ENCODE results near the gene LRCH1. TPM values are rescaled to one million over a fixed set of nuclear protein-coding genes. Genes with fewer than 3 reads are reported as not detected.

Gene LRCH1
- total and polyA plus RNA-seq, 7 donors: 1.7 to 7.9 (median 4.1) TPM

GRCh38 chr13:46571189-46571908 is 18.4 kb downstream of the LRCH1 start:
- intact Hi-C loops (cut with DNase I): no loop called here
- WGBS, 3 donors: 25 to 43% (median 29%) methylated on average over 11 of the region's 11 CpGs
- Histone ChIP-seq H3K36me3 (ENCODE audit: insufficient read depth in 1 of 2, low read depth in 1 of 2) (no peaks in the 10 kb centered on the region), H3K27me3 (ENCODE audit: insufficient read depth in 3 of 3, low read length in 2 of 3) (no peaks in the 10 kb centered on the region), H3K27ac (no peak overlapping the region), H3K4me3 (no peak overlapping the region), H3K4me1 (peaks cover 9% of the 10 kb centered on the region), H3K9me3 (no peaks in the 10 kb centered on the region)
- DNase-seq: no peak
- ATAC-seq: peak; percentile 65 to 86 (median 76)
- TF ChIP-seq CTCF (IDR thresholded peaks at IDR 0.05): no peak

GRCh38 chr13:46571909-46572595 is 19.1 kb downstream of the LRCH1 start:
- TF ChIP-seq CTCF (IDR thresholded peaks at IDR 0.05): no peak
- H3K4me3 ChIP-seq: no peak overlapping the region
- no peak overlapping the region for H3K27ac ChIP-seq
- ATAC-seq (no peak), DNase-seq (no peak)
- WGBS, 3 donors: 38 to 54% (median 47%) methylated on average over 7 of the region's 7 CpGs
- H3K36me3 ChIP-seq (ENCODE audit: insufficient read depth in 1 of 2, low read depth in 1 of 2): no peaks in the 10 kb centered on the region
- H3K27me3 ChIP-seq (ENCODE audit: insufficient read depth in 3 of 3, low read length in 2 of 3): no peaks in the 10 kb centered on the region
- H3K4me1 ChIP-seq: peaks cover 13% of the 10 kb centered on the region
- no peaks in the 10 kb centered on the region for H3K9me3 ChIP-seq
- intact Hi-C loops (cut with DNase I): no loop called here

GRCh38 chr13:46572752-46573431 is 19.9 kb downstream of the LRCH1 start:
- 67 to 78% (median 75%) methylated on average over 6 of the region's 6 CpGs for WGBS, 3 donors
- TF ChIP-seq CTCF (IDR thresholded peaks at IDR 0.05): no peak
- Histone ChIP-seq H3K9me3 (no peaks in the 10 kb centered on the region), H3K4me3 (no peak overlapping the region), H3K27ac (no peak overlapping the region), H3K27me3 (ENCODE audit: insufficient read depth in 3 of 3, low read length in 2 of 3) (no peaks in the 10 kb centered on the region), H3K4me1 (peaks cover 19% of the 10 kb centered on the region), H3K36me3 (ENCODE audit: insufficient read depth in 1 of 2, low read depth in 1 of 2) (no peaks in the 10 kb centered on the region)
- no peak for ATAC-seq
- no peak for DNase-seq
- intact Hi-C loops (cut with DNase I): no loop called here

- no peaks in the 10 kb centered on the region for H3K9me3 ChIP-seq
- intact Hi-C loops (cut with DNase I): no loop called here
- ATAC-seq: peak in 1 of 4 donors; percentile 16
- H3K27me3 ChIP-seq (ENCODE audit: insufficient read depth in 3 of 3, low read length in 2 of 3): no peaks in the 10 kb centered on the region
- H3K27ac ChIP-seq: no peak overlapping the region
- 82 to 83% (median 83%) methylated on average over 3 of the region's 3 CpGs for WGBS, 3 donors
- no peaks in the 10 kb centered on the region for H3K36me3 ChIP-seq (ENCODE audit: insufficient read depth in 1 of 2, low read depth in 1 of 2)
- no peak for DNase-seq
- no peak overlapping the region for H3K4me3 ChIP-seq
- peaks cover 33% of the 10 kb centered on the region for H3K4me1 ChIP-seq
- TF ChIP-seq CTCF (IDR thresholded peaks at IDR 0.05): no peak
Observed at GRCh38 chr13:46575301-46575771, 22.4 kb downstream of the LRCH1 start.

Data from psoas muscle (tissue), 8 donors.